Measurements from ENCODE around the gene RNF2.

- no peak for TF ChIP-seq POLR2A (IDR thresholded peaks at IDR 0.05; ENCODE audit: low read length)
- no peak for TF ChIP-seq GATA1 (IDR thresholded peaks at IDR 0.05; ENCODE audit: low read depth, low read length)
These were observed 7.8 kb downstream of the RNF2 start for GRCh38 chr1:185053204-185053603.

All from erythroblast (primary cell).